GM12873 (cell line): ENCODE results near the gene DHDH.

Source experiments
- CTCF ChIP-seq: IDR thresholded peaks from 2 replicates; pipeline ENCODE4 v1.5.1; 2012; ENCODE audit warnings: low read depth, mild to moderate bottlenecking, moderate library complexity, low read length, control low read depth; ENCODE audit not compliant: insufficient read depth; ENCODE audit errors: missing control alignments

Gene DHDH

GRCh38 chr19:48982280-48982679 is 48.8 kb downstream of the DHDH start:
- no peak for TF ChIP-seq CTCF

GRCh38 chr19:48985711-48986110 is 52.2 kb downstream of the DHDH start:
- TF ChIP-seq CTCF: no peak

GRCh38 chr19:48986211-48986610 is 52.7 kb downstream of the DHDH start:
- no peak for TF ChIP-seq CTCF

GRCh38 chr19:48987323-48987722 is 53.8 kb downstream of the DHDH start:
- no peak for TF ChIP-seq CTCF

- TF ChIP-seq CTCF: no peak
Observed at GRCh38 chr19:48988286-48988685, 54.8 kb downstream of the DHDH start.

- TF ChIP-seq CTCF: no peak
Observed at GRCh38 chr19:48988860-48989259, 55.4 kb downstream of the DHDH start.

- TF ChIP-seq CTCF: no peak
Observed at GRCh38 chr19:48989701-48990291, 56.3 kb downstream of the DHDH start.
